Mucosa of stomach (tissue), 1 donor: Measurements from ENCODE around the gene GLYATL1B.
"Not testable (repeated sequence)": the region's sequence is repeated elsewhere in the genome, so short reads cannot be mapped to it uniquely, and the experiment has no call there.

ENCODE experiments used
- H3K27me3 ChIP-seq: one replicate; pipeline ENCODE4 v1.7.0; 2013; ENCODE audit warnings: mild to moderate bottlenecking, low read length; ENCODE audit not compliant: control insufficient read depth, insufficient read depth
- H3K36me3 ChIP-seq: one replicate; pipeline ENCODE4 v1.7.0; 2013; ENCODE audit warnings: low read length; ENCODE audit not compliant: control insufficient read depth, insufficient read depth
- H3K4me1 ChIP-seq: one replicate; pipeline ENCODE4 v1.7.0; 2013; ENCODE audit warnings: mild to moderate bottlenecking, low read length; ENCODE audit not compliant: control insufficient read depth, insufficient read depth
- H3K4me3 ChIP-seq: one replicate; pipeline ENCODE4 v1.7.0; 2013; ENCODE audit warnings: low read length
- H3K9ac ChIP-seq: one replicate; pipeline ENCODE4 v1.7.0; 2013; ENCODE audit warnings: mild to moderate bottlenecking, low read length, moderate library complexity
- H3K9me3 ChIP-seq: one replicate; pipeline ENCODE4 v1.7.0; 2013; ENCODE audit warnings: mild to moderate bottlenecking, low read length, moderate library complexity; ENCODE audit not compliant: control insufficient read depth
- donor health status: Pancreatic carcinoma.

Gene GLYATL1B

GRCh38 chr11:59102259-59102765 lies 16.2 kb downstream of the GLYATL1B start:
- Histone ChIP-seq H3K4me3 (peak overlapping the region; percentile 56), H3K9ac (peak overlapping the region; percentile 43), H3K9me3 (no peaks in the 10 kb centered on the region), H3K36me3 (no peaks in the 10 kb centered on the region), H3K27me3 (no peaks in the 10 kb centered on the region), H3K4me1 (peaks cover 12% of the 10 kb centered on the region)

GRCh38 chr11:59106363-59107336 lies 20.5 kb downstream of the GLYATL1B start, which contains the start of gene FAM111B:
Gene FAM111B (plus strand): TSS chr11:59107237. CDS start chr11:59109626, 2,389 bp downstream.
- Histone ChIP-seq H3K36me3 (no peaks in the 10 kb centered on the region), H3K27me3 (no peaks in the 10 kb centered on the region), H3K9me3 (no peaks in the 10 kb centered on the region), H3K9ac (peak within 1 kb of the TSS; percentile 50), H3K4me3 (peak within 1 kb of the TSS; percentile 53), H3K4me1 (peaks cover 11% of the 10 kb centered on the region)

GRCh38 chr11:59107721-59108120 lies 21.6 kb downstream of the GLYATL1B start:
- not testable (repeated sequence) for H3K9me3 ChIP-seq, H3K9ac ChIP-seq, H3K36me3 ChIP-seq, H3K4me1 ChIP-seq, H3K27me3 ChIP-seq
- peak overlapping the region; percentile 53 for H3K4me3 ChIP-seq

- Histone ChIP-seq H3K9ac (no peak overlapping the region), H3K36me3 (no peaks in the 10 kb centered on the region), H3K4me3 (no peak overlapping the region), H3K9me3 (no peaks in the 10 kb centered on the region), H3K4me1 (no peaks in the 10 kb centered on the region), H3K27me3 (no peaks in the 10 kb centered on the region)
Measured at GRCh38 chr11:59112494-59112893, 26.4 kb downstream of the GLYATL1B start.

- Histone ChIP-seq H3K36me3 (no peaks in the 10 kb centered on the region), H3K4me1 (no peaks in the 10 kb centered on the region), H3K9me3 (peaks cover 3% of the 10 kb centered on the region), H3K27me3 (no peaks in the 10 kb centered on the region), H3K9ac (no peak overlapping the region), H3K4me3 (no peak overlapping the region)
Measured at GRCh38 chr11:59114344-59114743, 28.2 kb downstream of the GLYATL1B start.

GRCh38 chr11:59115553-59115952 lies 29.4 kb downstream of the GLYATL1B start:
- no peak overlapping the region for H3K9ac ChIP-seq
- no peak overlapping the region for H3K4me3 ChIP-seq

GRCh38 chr11:59117774-59118173 lies 31.7 kb downstream of the GLYATL1B start:
- Histone ChIP-seq H3K27me3 (no peaks in the 10 kb centered on the region), H3K4me1 (no peaks in the 10 kb centered on the region), H3K9ac (no peak overlapping the region), H3K4me3 (no peak overlapping the region), H3K9me3 (peaks cover 3% of the 10 kb centered on the region), H3K36me3 (no peaks in the 10 kb centered on the region)

More at GRCh38 chr11:59115553-59115952, 29.4 kb downstream of the GLYATL1B start:
- Histone ChIP-seq H3K27me3 (no peaks in the 10 kb centered on the region), H3K36me3 (no peaks in the 10 kb centered on the region), H3K4me1 (no peaks in the 10 kb centered on the region), H3K9me3 (peaks cover 3% of the 10 kb centered on the region)

- Histone ChIP-seq H3K4me3 (no peak overlapping the region), H3K4me1 (no peaks in the 10 kb centered on the region), H3K9ac (no peak overlapping the region), H3K36me3 (no peaks in the 10 kb centered on the region), H3K27me3 (no peaks in the 10 kb centered on the region), H3K9me3 (peaks cover 3% of the 10 kb centered on the region)
Measured at GRCh38 chr11:59119826-59120225, 33.7 kb downstream of the GLYATL1B start.

- Histone ChIP-seq H3K4me1 (peaks cover 5% of the 10 kb centered on the region), H3K27me3 (no peaks in the 10 kb centered on the region), H3K9me3 (no peaks in the 10 kb centered on the region), H3K4me3 (no peak overlapping the region), H3K9ac (no peak overlapping the region), H3K36me3 (peaks cover 6% of the 10 kb centered on the region)
Measured at GRCh38 chr11:59135648-59136461, 49.7 kb downstream of the GLYATL1B start.

- H3K27me3 ChIP-seq, H3K4me1 ChIP-seq, H3K36me3 ChIP-seq, H3K4me3 ChIP-seq, H3K9ac ChIP-seq, H3K9me3 ChIP-seq: not testable (repeated sequence)
Measured at GRCh38 chr11:59136551-59136950, 50.4 kb downstream of the GLYATL1B start.

- H3K4me3 ChIP-seq: no peak overlapping the region
- H3K9me3 ChIP-seq: no peaks in the 10 kb centered on the region
- H3K4me1 ChIP-seq: peaks cover 5% of the 10 kb centered on the region
- H3K27me3 ChIP-seq: no peaks in the 10 kb centered on the region
- H3K9ac ChIP-seq: no peak overlapping the region
- H3K36me3 ChIP-seq: no peaks in the 10 kb centered on the region
Measured at GRCh38 chr11:59137190-59137589, 51.1 kb downstream of the GLYATL1B start.

- Histone ChIP-seq H3K4me1 (peaks cover 8% of the 10 kb centered on the region), H3K9me3 (no peaks in the 10 kb centered on the region), H3K9ac (no peak overlapping the region), H3K4me3 (no peak overlapping the region), H3K36me3 (no peaks in the 10 kb centered on the region), H3K27me3 (no peaks in the 10 kb centered on the region)
Measured at GRCh38 chr11:59138643-59139042, 52.5 kb downstream of the GLYATL1B start.
